HG03460 (cell line): ENCODE measurements around the gene PTAR1.
"Not testable (repeated sequence)": the region's sequence is repeated elsewhere in the genome, so short reads cannot be mapped to it uniquely, and the experiment has no call there.

Experiments used
- ATAC-seq: cut with Tn5 transposase; IDR thresholded peaks from one replicate; pipeline ENCODE4 v1.9.1; 2021; ENCODE audit not compliant: unreplicated experiment

Gene PTAR1

GRCh38 chr9:69759421-69760277 is at the start of gene PTAR1:
Gene PTAR1 (minus strand): TSS chr9:69760011. CDS start chr9:69759938, 73 bp downstream.
- ATAC-seq = peak; percentile 85

- no peak for ATAC-seq
These were observed 49.6 kb upstream of the PTAR1 start for GRCh38 chr9:69809304-69809863.

- ATAC-seq = no peak
These were observed 46.8 kb upstream of the PTAR1 start for GRCh38 chr9:69806627-69807026.

GRCh38 chr9:69805962-69806515 is 46.2 kb upstream of the PTAR1 start:
- no peak for ATAC-seq

GRCh38 chr9:69801989-69802388 is 42.2 kb upstream of the PTAR1 start:
- ATAC-seq = no peak

- ATAC-seq = not testable (repeated sequence)
These were observed 40.2 kb upstream of the PTAR1 start for GRCh38 chr9:69800027-69800426.

GRCh38 chr9:69799521-69799920 is 39.7 kb upstream of the PTAR1 start:
- ATAC-seq = not testable (repeated sequence)

- ATAC-seq = no peak
These were observed 38.9 kb upstream of the PTAR1 start for GRCh38 chr9:69798744-69799143.

- ATAC-seq = no peak
These were observed 37.9 kb upstream of the PTAR1 start for GRCh38 chr9:69797675-69798074.

- ATAC-seq = no peak
These were observed 34.5 kb upstream of the PTAR1 start for GRCh38 chr9:69794356-69794755.

GRCh38 chr9:69785757-69786156 is 25.9 kb upstream of the PTAR1 start:
- ATAC-seq = no peak

- ATAC-seq = no peak
These were observed 13.4 kb upstream of the PTAR1 start for GRCh38 chr9:69773258-69773657.

- ATAC-seq = no peak
These were observed 12.1 kb upstream of the PTAR1 start for GRCh38 chr9:69771775-69772418.

GRCh38 chr9:69768716-69769115 is 8.9 kb upstream of the PTAR1 start:
- ATAC-seq = no peak

- ATAC-seq = no peak
These were observed 8.3 kb upstream of the PTAR1 start for GRCh38 chr9:69768101-69768500.

- ATAC-seq = not testable (repeated sequence)
These were observed 4.1 kb upstream of the PTAR1 start for GRCh38 chr9:69763862-69764261.

GRCh38 chr9:69762527-69762926 is 2.7 kb upstream of the PTAR1 start:
- no peak for ATAC-seq

GRCh38 chr9:69760278-69760610 is 433 bp upstream of the PTAR1 start:
- peak; percentile 0 for ATAC-seq

GRCh38 chr9:69759021-69759420 is 790 bp downstream of the PTAR1 start:
- ATAC-seq = peak; percentile 6

- no peak for ATAC-seq
These were observed 1.7 kb downstream of the PTAR1 start for GRCh38 chr9:69757996-69758675.

- ATAC-seq = no peak
These were observed 4.6 kb downstream of the PTAR1 start for GRCh38 chr9:69755205-69755604.
